AML-193 (cell line): ENCODE results near the gene FTH1.

Source experiments
- DNase-seq, 2 experiments: peaks; one replicate each; lab custom pipeline; 2025; lab: John Stamatoyannopoulos, UW

FTH1 gene

GRCh38 chr11:61916737-61917333 lies 50.6 kb downstream of the FTH1 start:
- no peak for DNase-seq

- DNase-seq: no peak
Observed at GRCh38 chr11:61914471-61915171, 52.8 kb downstream of the FTH1 start.
